HEK293 (cell line): Measurements from ENCODE around the gene RNF166.
A peak's percentile ranks its signal among the peaks of the same experiment; 100 is the strongest.

ENCODE experiments used
- CTCF ChIA-PET: fragments of 350-600 bp; formaldehyde crosslinking; extraction: SDS; loops from one replicate; lab custom pipeline; 2021; ENCODE audit warnings: antibody characterized with exemption; lab: Yijun Ruan, JAX
- POLR2A ChIA-PET: fragments of 300-600 bp; formaldehyde crosslinking; extraction: SDS; loops from one replicate; lab custom pipeline; 2020; ENCODE audit warnings: antibody characterized with exemption, inconsistent platforms; lab: Yijun Ruan, JAX
- H3K27ac ChIP-seq: fragments of 200-500 bp; sonication (Bioruptor generic); 2 replicates; pipeline ENCODE4 v1.5.1; 2014; ENCODE audit warnings: low read depth, low read length, control low read depth, inconsistent platforms; ENCODE audit errors: extremely low read depth
- H3K36me3 ChIP-seq, 2 experiments: fragments of 200-500 bp in 1 of 2; sonication (Bioruptor generic) in 1 of 2; 1 replicate in 1 of 2; 2 replicates in 1 of 2; pipeline ENCODE4 v1.5.1; 2014 to 2017; ENCODE audit warnings: inconsistent platforms in 2 of 2, low read length in 2 of 2; ENCODE audit not compliant: control insufficient read depth in 2 of 2, insufficient read depth in 1 of 2
- H3K4me1 ChIP-seq: fragments of 200-500 bp; sonication (Bioruptor generic); 2 replicates; pipeline ENCODE4 v1.5.1; 2014; ENCODE audit warnings: mild to moderate bottlenecking, low read length, inconsistent platforms; ENCODE audit not compliant: control insufficient read depth, insufficient read depth
- H3K4me3 ChIP-seq: 2 replicates; pipeline ENCODE4 v1.5.1; 2011; ENCODE audit warnings: low read depth, mild to moderate bottlenecking, control low read depth, low read length, moderate library complexity
- H3K9me3 ChIP-seq: fragments of 200-500 bp; sonication (Bioruptor generic); 2 replicates; pipeline ENCODE4 v1.5.1; 2014; ENCODE audit warnings: low read depth, low read length, inconsistent platforms; ENCODE audit not compliant: control insufficient read depth, insufficient read depth
- EGR2 ChIP-seq: fragments of 450-650 bp; formaldehyde crosslinking; IDR thresholded peaks from 2 replicates; pipeline ENCODE4 v1.5.1; 2016; ENCODE audit warnings: low read depth, missing biosample characterization, missing genetic modification characterization
- GLIS1 ChIP-seq: fragments of 450-650 bp; formaldehyde crosslinking; IDR thresholded peaks from 2 replicates; pipeline ENCODE4 v1.5.1; 2016; ENCODE audit warnings: missing biosample characterization, missing genetic modification characterization
- GLIS2 ChIP-seq: fragments of 450-650 bp; formaldehyde crosslinking; IDR thresholded peaks from 2 replicates; pipeline ENCODE4 v1.5.1; 2016; ENCODE audit warnings: missing biosample characterization, missing genetic modification characterization
- HOXC10 ChIP-seq: sonication (generic); formaldehyde crosslinking; IDR thresholded peaks from 2 replicates; pipeline ENCODE4 v1.8.1; 2023; ENCODE audit warnings: mild to moderate bottlenecking, missing genetic modification reagents
- KLF1 ChIP-seq: fragments of 450-650 bp; formaldehyde crosslinking; IDR thresholded peaks from 2 replicates; pipeline ENCODE4 v1.5.1; 2016; ENCODE audit warnings: missing biosample characterization, missing genetic modification characterization
- ZFHX2 ChIP-seq: fragments of 450-650 bp; formaldehyde crosslinking; conservative IDR thresholded peaks from 2 replicates; pipeline ENCODE4 v1.5.1; 2016; ENCODE audit warnings: missing biosample characterization, missing genetic modification characterization
- ZNF132 ChIP-seq: fragments of 450-650 bp; formaldehyde crosslinking; IDR thresholded peaks from 2 replicates; pipeline ENCODE4 v1.5.1; 2017; ENCODE audit warnings: missing biosample characterization, missing genetic modification characterization, borderline replicate concordance
- ZNF398 ChIP-seq: fragments of 450-650 bp; formaldehyde crosslinking; IDR thresholded peaks from 2 replicates; pipeline ENCODE4 v1.5.1; 2017; ENCODE audit warnings: missing biosample characterization, missing genetic modification characterization
- ZNF560 ChIP-seq: fragments of 450-650 bp; formaldehyde crosslinking; IDR thresholded peaks from 2 replicates; pipeline ENCODE4 v1.5.1; 2017; ENCODE audit warnings: missing biosample characterization, missing genetic modification characterization, borderline replicate concordance
- ZNF571 ChIP-seq: fragments of 450-650 bp; formaldehyde crosslinking; IDR thresholded peaks from 2 replicates; pipeline ENCODE4 v1.5.0; 2017; ENCODE audit warnings: missing biosample characterization, missing genetic modification characterization
- ZNF596 ChIP-seq: fragments of 450-650 bp; IDR thresholded peaks from 2 replicates; pipeline ENCODE4 v1.5.0; 2018; ENCODE audit warnings: missing biosample characterization, mild to moderate bottlenecking, missing genetic modification characterization, moderate library complexity
- ZNF658 ChIP-seq: fragments of 450-650 bp; formaldehyde crosslinking; IDR thresholded peaks from 2 replicates; pipeline ENCODE4; 2016; ENCODE audit warnings: missing biosample characterization, missing genetic modification characterization
- ZNF670 ChIP-seq: fragments of 450-650 bp; formaldehyde crosslinking; IDR thresholded peaks from 2 replicates; pipeline ENCODE4 v1.5.1; 2016; ENCODE audit warnings: missing biosample characterization, missing genetic modification characterization, low read depth
- ZNF776 ChIP-seq: fragments of 450-650 bp; formaldehyde crosslinking; IDR thresholded peaks from 2 replicates; pipeline ENCODE4 v1.5.0; 2017; ENCODE audit warnings: missing biosample characterization, missing genetic modification characterization, borderline replicate concordance
- ZSCAN23 ChIP-seq: fragments of 450-650 bp; formaldehyde crosslinking; IDR thresholded peaks from 2 replicates; pipeline ENCODE4 v1.5.1; 2016; ENCODE audit warnings: missing biosample characterization, missing genetic modification characterization
- ZSCAN4 ChIP-seq: fragments of 450-650 bp; formaldehyde crosslinking; IDR thresholded peaks from 2 replicates; pipeline ENCODE4 v1.5.1; 2017; ENCODE audit warnings: missing biosample characterization, missing genetic modification characterization
- TF ChIP-seq, protein P1 (sequence below): fragments of 450-650 bp; formaldehyde crosslinking; IDR thresholded peaks from 2 replicates; pipeline ENCODE4 v1.5.0; 2017; ENCODE audit warnings: missing biosample characterization, missing genetic modification characterization, borderline replicate concordance
- TF ChIP-seq, protein P2 (sequence below): fragments of 450-650 bp; formaldehyde crosslinking; IDR thresholded peaks from 2 replicates; pipeline ENCODE4 v1.5.1; 2016; ENCODE audit warnings: missing biosample characterization, missing genetic modification characterization

The RNF166 gene

GRCh38 chr16:88715312-88716190 is 9.3 kb upstream of the RNF166 start (continued):
- no peak for TF ChIP-seq ZNF776 (tag by site-specific recombination)
- TF ChIP-seq ZNF670 (tag by site-specific recombination), result no peak
- no peak for TF ChIP-seq ZSCAN23 (tag by site-specific recombination)
- TF ChIP-seq HOXC10 (CRISPR knock-in tag), result no peak
- no peak for TF ChIP-seq ZNF571 (tag by site-specific recombination)
- TF ChIP-seq ZNF398, result no peak
- no peak for TF ChIP-seq ZNF560 (tag by site-specific recombination)
- TF ChIP-seq ZNF596, result no peak

DNA sequence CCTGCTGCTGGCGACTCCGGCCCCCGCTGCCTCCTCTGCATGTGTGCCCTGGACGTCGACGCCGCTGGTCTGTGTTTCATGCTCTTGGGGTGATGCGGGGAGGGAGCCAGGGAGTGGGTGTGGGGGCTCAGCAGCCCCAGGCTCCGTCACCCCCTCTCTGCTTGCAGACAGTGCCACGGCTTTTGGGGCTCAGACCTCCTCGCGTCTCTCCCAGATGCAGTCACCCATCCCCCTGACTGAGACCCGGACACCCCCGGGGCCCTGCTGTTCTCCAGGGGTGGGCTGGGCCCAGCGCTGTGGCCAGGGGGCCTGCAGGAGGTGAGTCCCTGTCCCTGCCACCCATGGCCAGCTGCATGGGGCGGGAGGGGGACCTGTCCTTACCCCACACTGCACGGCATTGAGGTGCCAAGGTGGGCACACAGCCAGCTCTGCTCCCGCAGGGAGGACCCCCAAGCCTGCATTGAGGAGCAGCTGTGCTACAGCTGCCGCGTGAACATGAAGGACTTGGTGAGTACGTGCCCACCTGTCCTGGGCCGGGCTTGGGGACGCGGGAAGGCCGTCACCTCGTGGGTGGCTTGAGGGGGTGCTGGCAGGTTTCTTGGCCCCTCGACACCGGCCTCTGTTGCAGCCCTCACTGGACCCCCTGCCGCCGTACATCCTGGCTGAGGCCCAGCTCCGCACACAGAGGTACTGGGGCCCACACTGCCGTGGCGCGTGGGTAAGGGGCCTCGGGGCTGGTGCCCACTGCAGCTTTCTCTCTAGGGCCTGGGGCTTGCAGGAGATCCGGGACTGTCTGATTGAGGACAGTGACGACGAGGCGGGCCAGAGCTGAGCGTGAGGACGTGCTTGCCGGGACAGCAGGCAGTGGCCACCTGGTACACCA is 8.5 kb upstream of the RNF166 start:
- Histone ChIP-seq H3K4me3 (no peak overlapping the region), H3K36me3 (peaks cover 0 to 77% of the 10 kb centered on the region in 2 experiments; a peak in 1 of 3 replicates), H3K27ac (no peak overlapping the region), H3K4me1 (no peaks in the 10 kb centered on the region)
- ChIA-PET POLR2A (interaction anchor here (0.9 to 1.1 kb wide), 2 partner anchors 35 to 56 kb away, joined by 3 read pairs; no protein-coding TSS in a partner anchor), CTCF (no interaction called here)
- TF ChIP-seq ZNF658 (no peak), GLIS2 (tag by site-specific recombination) (peak; percentile 55)
- TF ChIP-seq, all 188 proteins: peak for 1
- H3K9me3 ChIP-seq, result no peaks in the 10 kb centered on the region

DNA sequence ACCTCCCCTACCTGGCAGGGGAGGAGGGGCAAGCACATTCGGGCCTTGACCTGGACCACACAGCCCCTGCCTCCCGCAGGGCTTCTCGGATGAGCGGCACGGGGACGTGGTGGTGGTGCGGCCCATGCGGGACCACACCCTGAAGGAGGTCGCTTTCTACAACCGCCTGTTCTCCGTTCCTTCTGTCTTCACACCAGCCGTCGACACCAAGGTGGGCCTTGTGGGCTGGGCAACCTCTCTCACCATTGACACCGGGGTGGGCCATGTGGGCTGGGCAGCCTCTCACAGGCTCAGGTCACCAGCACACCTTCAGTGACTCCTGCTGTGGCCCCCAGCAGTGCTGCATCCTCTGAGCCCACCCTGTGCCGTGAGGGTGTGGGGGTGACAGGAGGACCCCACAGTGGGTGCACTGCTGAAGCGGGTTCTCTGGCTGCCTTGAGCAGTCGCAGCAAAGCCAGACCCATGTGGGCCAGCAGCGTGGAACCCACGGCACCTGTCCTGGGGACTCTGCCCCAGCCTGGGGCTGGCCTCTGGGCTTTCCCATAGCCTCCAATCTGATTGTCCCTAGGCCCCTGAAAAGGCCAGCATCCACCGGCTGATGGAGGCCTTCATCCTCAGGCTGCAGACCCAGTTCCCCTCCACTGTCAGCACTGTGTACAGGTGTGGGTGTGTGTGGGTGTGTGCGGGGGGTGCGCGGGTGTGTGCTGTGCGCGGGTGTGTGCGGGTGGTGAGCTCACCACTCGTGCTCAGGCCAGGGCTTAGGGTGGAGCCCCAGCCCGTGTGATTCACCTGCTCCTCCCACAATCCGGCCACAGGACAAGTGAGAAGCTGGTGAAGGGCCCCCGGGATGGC is 7.6 kb upstream of the RNF166 start:
- peaks cover 0 to 68% of the 10 kb centered on the region in 2 experiments; a peak in 1 of 3 replicates for H3K36me3 ChIP-seq
- no peaks in the 10 kb centered on the region for H3K9me3 ChIP-seq
- POLR2A ChIA-PET, result interaction anchor here (1.1 kb wide), 1 partner anchor 34 kb away, joined by 3 read pairs; no protein-coding TSS in a partner anchor
- H3K4me3 ChIP-seq, result no peak overlapping the region
- no peaks in the 10 kb centered on the region for H3K4me1 ChIP-seq
- TF ChIP-seq, protein P1, sequence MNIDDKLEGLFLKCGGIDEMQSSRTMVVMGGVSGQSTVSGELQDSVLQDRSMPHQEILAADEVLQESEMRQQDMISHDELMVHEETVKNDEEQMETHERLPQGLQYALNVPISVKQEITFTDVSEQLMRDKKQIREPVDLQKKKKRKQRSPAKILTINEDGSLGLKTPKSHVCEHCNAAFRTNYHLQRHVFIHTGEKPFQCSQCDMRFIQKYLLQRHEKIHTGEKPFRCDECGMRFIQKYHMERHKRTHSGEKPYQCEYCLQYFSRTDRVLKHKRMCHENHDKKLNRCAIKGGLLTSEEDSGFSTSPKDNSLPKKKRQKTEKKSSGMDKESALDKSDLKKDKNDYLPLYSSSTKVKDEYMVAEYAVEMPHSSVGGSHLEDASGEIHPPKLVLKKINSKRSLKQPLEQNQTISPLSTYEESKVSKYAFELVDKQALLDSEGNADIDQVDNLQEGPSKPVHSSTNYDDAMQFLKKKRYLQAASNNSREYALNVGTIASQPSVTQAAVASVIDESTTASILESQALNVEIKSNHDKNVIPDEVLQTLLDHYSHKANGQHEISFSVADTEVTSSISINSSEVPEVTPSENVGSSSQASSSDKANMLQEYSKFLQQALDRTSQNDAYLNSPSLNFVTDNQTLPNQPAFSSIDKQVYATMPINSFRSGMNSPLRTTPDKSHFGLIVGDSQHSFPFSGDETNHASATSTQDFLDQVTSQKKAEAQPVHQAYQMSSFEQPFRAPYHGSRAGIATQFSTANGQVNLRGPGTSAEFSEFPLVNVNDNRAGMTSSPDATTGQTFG, result no peak
- TF ChIP-seq, protein P2, sequence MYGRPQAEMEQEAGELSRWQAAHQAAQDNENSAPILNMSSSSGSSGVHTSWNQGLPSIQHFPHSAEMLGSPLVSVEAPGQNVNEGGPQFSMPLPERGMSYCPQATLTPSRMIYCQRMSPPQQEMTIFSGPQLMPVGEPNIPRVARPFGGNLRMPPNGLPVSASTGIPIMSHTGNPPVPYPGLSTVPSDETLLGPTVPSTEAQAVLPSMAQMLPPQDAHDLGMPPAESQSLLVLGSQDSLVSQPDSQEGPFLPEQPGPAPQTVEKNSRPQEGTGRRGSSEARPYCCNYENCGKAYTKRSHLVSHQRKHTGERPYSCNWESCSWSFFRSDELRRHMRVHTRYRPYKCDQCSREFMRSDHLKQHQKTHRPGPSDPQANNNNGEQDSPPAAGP, result 0 out of 2 replicates have a peak, but pooled peaks have one; percentile 54
- TF ChIP-seq KLF1 (tag by site-specific recombination) (peak; percentile 91), EGR2 (tag by site-specific recombination) (peak; percentile 85), ZNF132 (no peak), ZFHX2 (tag by site-specific recombination) (peak; percentile 88), ZSCAN4 (tag by site-specific recombination) (peak; percentile 69), GLIS1 (tag by site-specific recombination) (peak; percentile 36; the same call in 1 of the 2 replicates)
- TF ChIP-seq, all 188 proteins: peak for 6
- no peak overlapping the region for H3K27ac ChIP-seq
- CTCF ChIA-PET, result no interaction called here
